Endothelial cell of umbilical vein (primary cell): ENCODE data around the gene COX4I1. TPM values are rescaled to one million over a fixed set of nuclear protein-coding genes. Genes with fewer than 3 reads are reported as not detected.
"Not testable (repeated sequence)": the region's sequence is repeated elsewhere in the genome, so short reads cannot be mapped to it uniquely, and the experiment has no call there.

Source experiments
- BruUV-seq: library from RNA; stranded (reverse); fragments of 400-500 nt; replicated peaks from 2 replicates; lab custom pipeline; 2021; lab: Mats Ljungman, UMichigan
- CTCF ChIA-PET: fragments of 300-600, 350-600 bp; sonication (Branson Sonifier 250); formaldehyde crosslinking; loops from one replicate; lab custom pipeline; 2021; ENCODE audit warnings: antibody characterized with exemption, inconsistent platforms; lab: Charles Lee
- POLR2A ChIA-PET: fragments of 300-600, 350-600 bp; sonication (Branson Sonifier 250); formaldehyde crosslinking; loops from one replicate; lab custom pipeline; 2021; ENCODE audit warnings: antibody characterized with exemption, inconsistent platforms; lab: Charles Lee
- DNase-seq: peaks from one replicate; pipeline ENCODE4 v3.0.0-alpha.2; 2011; ENCODE audit warnings: low read depth, low spot score
- FAIRE-seq: peaks from 2 replicates; lab custom pipeline; 2011; peaks lifted over from hg19 to GRCh38; lab: Jason Lieb, UNC
- H2AFZ ChIP-seq: 2 replicates; pipeline ENCODE4 v1.6.0; 2012; ENCODE audit warnings: low read depth, low read length, control low read depth, inconsistent platforms
- H3K27ac ChIP-seq: 2 replicates; pipeline ENCODE4 v1.5.1; 2011; ENCODE audit warnings: low read depth, mild to moderate bottlenecking, control low read depth, low read length, moderate library complexity; ENCODE audit not compliant: insufficient read depth
- H3K27me3 ChIP-seq, 2 experiments: 2 replicates each; pipeline versions ENCODE4 v1.6.0 to v1.6.1; 2011; ENCODE audit warnings: low read length in 2 of 2, mixed read lengths in 1 of 2; ENCODE audit not compliant: control insufficient read depth in 2 of 2, insufficient read depth in 2 of 2
- H3K36me3 ChIP-seq, 2 experiments: 2 replicates in 1 of 2; 3 replicates in 1 of 2; pipeline ENCODE4 v1.5.1; 2011; ENCODE audit warnings: low read length in 2 of 2, mild to moderate bottlenecking in 1 of 2, moderate library complexity in 1 of 2; ENCODE audit not compliant: control insufficient read depth in 2 of 2, insufficient read depth in 2 of 2; ENCODE audit errors: extremely low read depth in 1 of 2
- H3K4me1 ChIP-seq: 3 replicates; pipeline ENCODE4 v1.5.1; 2011; ENCODE audit warnings: mild to moderate bottlenecking, low read length; ENCODE audit not compliant: control insufficient read depth, insufficient read depth; ENCODE audit errors: extremely low read depth
- H3K4me2 ChIP-seq: 2 replicates; pipeline ENCODE4 v1.6.1; 2011; ENCODE audit warnings: low read length, control low read depth, mixed read lengths; ENCODE audit not compliant: insufficient read depth
- H3K4me3 ChIP-seq, 3 experiments: fragments of 200-600 bp in 1 of 3; sonication (generic), shearing (Covaris generic) in 1 of 3; replicated peaks in 1 of 3; 2 replicates each; pipeline ENCODE4 v1.5.1; 2011 to 2016; ENCODE audit warnings: control low read depth in 3 of 3, low read length in 3 of 3, mild to moderate bottlenecking in 2 of 3, inconsistent platforms in 1 of 3, low read depth in 1 of 3, moderate library complexity in 1 of 3; ENCODE audit not compliant: insufficient read depth in 1 of 3
- H3K79me2 ChIP-seq: 2 replicates; pipeline ENCODE4 v1.6.0; 2012; ENCODE audit warnings: low read length, inconsistent platforms; ENCODE audit not compliant: control insufficient read depth, insufficient read depth
- H3K9ac ChIP-seq: replicated peaks from 2 replicates; pipeline ENCODE3; 2011; ENCODE audit warnings: low read length, control low read depth; ENCODE audit not compliant: insufficient read depth; ENCODE audit errors: extremely low read depth
- H3K9me1 ChIP-seq: replicated peaks from 3 replicates; pipeline ENCODE4 v1.6.0; 2011; ENCODE audit warnings: mild to moderate bottlenecking, low read length; ENCODE audit not compliant: control insufficient read depth, insufficient read depth; ENCODE audit errors: extremely low read depth
- H3K9me3 ChIP-seq: replicated peaks from 2 replicates; pipeline ENCODE4 v1.5.1; 2012; ENCODE audit warnings: low read length, inconsistent platforms; ENCODE audit not compliant: control insufficient read depth, insufficient read depth
- H4K20me1 ChIP-seq: replicated peaks from 2 replicates; pipeline ENCODE3; 2011; ENCODE audit warnings: mild to moderate bottlenecking, low read length; ENCODE audit not compliant: control insufficient read depth, insufficient read depth; ENCODE audit errors: extremely low read depth
- FOS ChIP-seq: IDR thresholded peaks from 2 replicates; pipeline ENCODE4 v1.6.1; 2011; ENCODE audit warnings: mild to moderate bottlenecking, low read length, moderate library complexity, borderline replicate concordance; ENCODE audit not compliant: insufficient read depth
- GATA2 ChIP-seq: IDR thresholded peaks from 2 replicates; pipeline ENCODE4 v1.7.0; 2011; ENCODE audit warnings: low read depth, mild to moderate bottlenecking, moderate library complexity, mixed read lengths, low read length; ENCODE audit not compliant: insufficient read length, insufficient read depth
- JUN ChIP-seq: IDR thresholded peaks from 2 replicates; pipeline ENCODE4 v1.6.1; 2011; ENCODE audit warnings: borderline replicate concordance, low read depth; ENCODE audit not compliant: insufficient read length, insufficient read depth
- MYC ChIP-seq: IDR thresholded peaks from one replicate; pipeline ENCODE4 v1.6.1; 2011; ENCODE audit warnings: mild to moderate bottlenecking, low read depth, low read length
- POLR2AphosphoS5 ChIP-seq: IDR thresholded peaks from 2 replicates; pipeline ENCODE4 v1.6.1; 2012; ENCODE audit warnings: low read depth, mild to moderate bottlenecking, control low read depth, low read length, moderate library complexity; ENCODE audit not compliant: insufficient read depth
- dilution Hi-C: fragments of 300-500 bp; cut with MboI; formaldehyde crosslinking; loops from one replicate; pipeline ENCODE4 v1.15.0; 2019; ENCODE audit warnings: low sequenced_read_pairs; ENCODE audit not compliant: extremely low pct_ligation_motif_present
- intact Hi-C: fragments of 100-400 bp; cut with micrococcal nuclease; formaldehyde crosslinking; loops from one replicate; pipeline ENCODE4 v1.10.0; 2022
- polyA plus RNA-seq, 4 experiments: library from polyadenylated mRNA; depleted of rRNA in 3 of 4; stranded (reverse) in 3 of 4; unstranded in 1 of 4; fragments of >200 nt; gene quantifications; 2 replicates each; pipeline versions ENCODE4 v1.2.1 to v1.2.3, GENCODE V29; 2011 to 2012; ENCODE audit warnings: missing spikeins in 1 of 4
- total RNA-seq: library from RNA; stranded (reverse); gene quantifications from 2 replicates; pipeline ENCODE4 v1.2.3, GENCODE V29; 2021
- TF ChIP-seq, protein P1 (sequence below): IDR thresholded peaks from 2 replicates; pipeline ENCODE4 v1.6.1; 2011; ENCODE audit not compliant: insufficient read depth, insufficient read length

COX4I1 gene
- total and polyA plus RNA-seq, 2 donors (not counting 3 experiments of a cell fraction or from before 2014, with no cell fraction given), result 560 to 953 TPM

DNA sequence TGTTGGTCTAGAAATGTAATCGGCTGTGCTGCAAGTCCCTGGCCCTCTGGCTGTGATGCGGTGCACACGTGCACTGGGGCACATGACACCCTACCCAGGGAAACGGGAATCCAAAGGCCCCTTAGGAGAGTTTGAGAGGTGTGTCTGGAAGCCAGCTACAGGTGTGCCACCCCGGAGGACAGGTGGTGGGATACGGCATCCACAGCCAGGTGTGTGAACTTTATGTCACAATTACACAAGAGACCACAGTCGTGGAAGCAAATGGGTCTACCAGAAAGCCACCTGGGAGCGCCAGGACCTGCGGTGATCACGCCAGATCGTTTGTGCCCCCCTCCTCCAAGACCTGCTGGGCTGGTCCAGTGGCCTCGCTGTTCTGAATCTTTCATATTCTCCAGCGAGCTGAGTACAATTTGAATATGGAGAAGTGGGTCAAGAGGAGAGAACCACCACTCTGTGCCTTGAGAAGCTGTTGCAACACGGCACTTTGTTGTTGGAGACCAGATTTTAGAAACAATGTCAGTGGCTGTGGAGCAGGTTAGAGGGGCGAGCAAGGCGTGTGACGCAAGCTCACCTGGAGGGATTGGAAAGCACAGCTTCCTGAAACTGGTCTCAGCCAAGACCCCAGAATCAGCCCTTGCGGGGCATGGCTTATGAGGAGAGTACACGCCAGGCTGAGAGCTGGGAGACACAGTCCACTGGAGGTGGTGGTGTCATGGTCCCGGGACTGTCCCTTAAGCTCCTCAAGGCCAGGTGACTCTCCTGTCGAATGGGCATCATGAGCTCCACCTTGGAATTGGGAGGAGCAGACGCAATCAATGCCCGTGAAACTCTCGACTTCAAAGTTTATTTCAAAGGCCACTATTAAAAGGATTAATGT is 37.4 kb downstream of the COX4I1 start:
- ChIA-PET CTCF (interaction anchor here (1.0 to 1.5 kb wide), 3 partner anchors 15 to 150 kb away, joined by 3 to 4 read pairs (median 3); no protein-coding TSS in a partner anchor), POLR2A (no interaction called here)
- Histone ChIP-seq H3K9ac (no peak overlapping the region), H3K4me2 (no peak overlapping the region), H3K27ac (no peak overlapping the region), H3K27me3 (no peaks in the 10 kb centered on the region), H3K9me3 (no peaks in the 10 kb centered on the region), H4K20me1 (no peaks in the 10 kb centered on the region), H3K4me1 (no peaks in the 10 kb centered on the region), H3K79me2 (no peaks in the 10 kb centered on the region), H2AFZ (no peak overlapping the region), H3K4me3 (no peak overlapping the region), H3K9me1 (no peaks in the 10 kb centered on the region), H3K36me3 (no peaks in the 10 kb centered on the region)
- intact Hi-C loops (no loop called here), dilution Hi-C loops (no loop called here)
- TF ChIP-seq FOS (no peak), MYC (no peak), JUN (no peak), GATA2 (no peak), POLR2AphosphoS5 (no peak)
- TF ChIP-seq, protein P1, sequence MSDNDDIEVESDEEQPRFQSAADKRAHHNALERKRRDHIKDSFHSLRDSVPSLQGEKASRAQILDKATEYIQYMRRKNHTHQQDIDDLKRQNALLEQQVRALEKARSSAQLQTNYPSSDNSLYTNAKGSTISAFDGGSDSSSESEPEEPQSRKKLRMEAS, result no peak
- DNase-seq, result no peak
- BruUV-seq, result no TSS peak
- FAIRE-seq, result no peak

DNA sequence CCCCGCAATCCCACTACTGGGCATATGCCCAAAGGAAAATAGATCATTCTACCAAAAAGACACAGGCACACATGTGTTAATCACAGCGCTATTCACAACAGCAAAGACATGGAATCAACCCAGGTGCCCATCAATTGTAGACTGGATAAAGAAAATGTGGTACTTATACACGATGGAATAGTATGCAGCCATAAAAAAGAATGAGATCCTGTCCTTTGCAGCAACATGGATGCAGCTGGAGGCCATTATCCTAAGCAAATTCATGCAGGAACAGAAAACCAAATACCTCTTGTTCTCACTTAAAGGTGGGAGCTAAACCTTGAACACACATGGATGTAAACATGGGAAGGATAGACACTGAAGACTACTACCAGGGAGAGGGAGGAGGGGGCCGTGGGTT is 38.2 kb downstream of the COX4I1 start:
- H4K20me1 ChIP-seq, H3K4me2 ChIP-seq, H3K36me3 ChIP-seq, FAIRE-seq, H2AFZ ChIP-seq, BruUV-seq, H3K27me3 ChIP-seq, intact Hi-C loops, H3K4me3 ChIP-seq, H3K9me3 ChIP-seq, H3K9ac ChIP-seq, dilution Hi-C loops, DNase-seq, H3K4me1 ChIP-seq, H3K9me1 ChIP-seq, H3K79me2 ChIP-seq, POLR2A ChIA-PET, H3K27ac ChIP-seq: not testable (repeated sequence)
- CTCF ChIA-PET, result interaction anchor here (1.0 to 1.5 kb wide), 3 partner anchors 16 to 150 kb away, joined by 3 to 4 read pairs (median 3); no protein-coding TSS in a partner anchor
